Erythroblast (primary cell): ENCODE results near the gene MOG.

Experiments used
- GATA1 ChIP-seq: IDR thresholded peaks from 2 replicates; pipeline ENCODE4 v1.6.1; 2011; ENCODE audit warnings: low read depth, mild to moderate bottlenecking, control low read depth, low read length, moderate library complexity
- POLR2A ChIP-seq: IDR thresholded peaks from 2 replicates; pipeline ENCODE4 v1.6.1; 2011; ENCODE audit warnings: mild to moderate bottlenecking, low read length

DNA sequence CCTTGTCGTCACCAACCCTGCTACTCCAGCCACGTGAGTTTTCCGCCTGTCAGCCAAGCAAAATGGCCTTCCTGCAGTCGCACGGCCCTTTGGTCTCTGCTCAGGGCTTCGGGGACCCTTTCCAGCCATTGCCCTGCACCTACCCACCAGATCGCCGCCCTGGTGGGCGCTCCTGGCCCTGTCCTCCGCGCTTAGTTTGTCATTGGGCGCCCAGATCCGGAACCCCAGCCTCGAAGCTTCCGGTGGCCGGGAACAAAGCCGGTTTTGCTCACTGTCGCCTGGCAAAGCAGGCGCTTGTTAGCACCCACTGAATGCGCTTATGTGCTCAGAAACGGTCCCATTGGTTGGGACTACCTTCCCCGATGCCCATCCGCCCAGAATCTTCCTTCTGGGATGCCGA, 23.5 kb downstream of the MOG start:
- no peak for TF ChIP-seq POLR2A
- TF ChIP-seq GATA1: no peak
